Type B pancreatic cell (in vitro differentiated cells): ENCODE results near the gene MMGT1. TPM values are rescaled to one million over a fixed set of nuclear protein-coding genes. Genes with fewer than 3 reads are reported as not detected.

Experiments used
- DNase-seq: peaks from one replicate; pipeline ENCODE4 v3.0.0; 2021; ENCODE audit warnings: mixed read lengths; ENCODE audit not compliant: unreplicated experiment; ENCODE audit errors: extremely low spot score
- H3K27ac Mint-ChIP-seq: 2 replicates; pipeline ENCODE4 v1.8.0; 2021; ENCODE audit warnings: mild to moderate bottlenecking, mixed read lengths
- H3K27me3 Mint-ChIP-seq: 2 replicates; pipeline ENCODE4 v1.8.0; 2021; ENCODE audit warnings: mixed read lengths
- H3K36me3 Mint-ChIP-seq: 2 replicates; pipeline ENCODE4 v1.8.0; 2021; ENCODE audit warnings: mixed read lengths
- H3K4me1 Mint-ChIP-seq: one replicate; pipeline ENCODE4 v1.8.0; 2021; ENCODE audit warnings: mixed read lengths; ENCODE audit not compliant: unreplicated experiment
- H3K4me3 Mint-ChIP-seq: 2 replicates; pipeline ENCODE4 v1.8.0; 2021; ENCODE audit warnings: mild to moderate bottlenecking, mixed read lengths
- H3K9me3 Mint-ChIP-seq: 2 replicates; pipeline ENCODE4 v1.8.0; 2021; ENCODE audit warnings: mixed read lengths
- CTCF ChIP-seq: fragments of 200-600 bp; sonication (generic); conservative IDR thresholded peaks from 2 replicates; pipeline ENCODE4 v1.5.0; 2021; ENCODE audit warnings: antibody characterized with exemption, mild to moderate bottlenecking
- long read RNA-seq: library from polyadenylated mRNA; unstranded; transcript quantifications from one replicate; pipeline ENCODE4 v2.0.0, GENCODE V29; 2020
- total RNA-seq: library from RNA; stranded (reverse); gene quantifications from 2 replicates; pipeline ENCODE4 v1.2.1, GENCODE V29; 2021; ENCODE audit warnings: low replicate concordance

MMGT1 gene
- total RNA-seq, result 18.3 and 19.3 TPM in 2 replicates
- long read RNA-seq, partial matches to known transcripts, result 0 of 5 reads
- long read RNA-seq, other reads (novel, unspliced or antisense), result 1 of 5 reads

GRCh38 chrX:135973548-135974278 is at the start of gene MMGT1:
Gene MMGT1, minus strand, starts transcription at chrX:135973988. Its CDS starts 313 bp downstream, at chrX:135973675.
- Mint-ChIP-seq H3K27ac (peak within 1 kb of the TSS; percentile 99), H3K36me3 (no peaks in the 10 kb centered on the region), H3K9me3 (no peaks in the 10 kb centered on the region), H3K27me3 (no peaks in the 10 kb centered on the region), H3K4me3 (peak within 1 kb of the TSS; percentile 99), H3K4me1 (peaks cover 13% of the 10 kb centered on the region)
- TF ChIP-seq CTCF, result peak; percentile 29
- DNase-seq, result peak; percentile 79

GRCh38 chrX:136021903-136022302 is 48.1 kb upstream of the MMGT1 start:
- Mint-ChIP-seq H3K27me3 (no peaks in the 10 kb centered on the region), H3K9me3 (no peaks in the 10 kb centered on the region), H3K4me3 (no peak overlapping the region), H3K4me1 (no peaks in the 10 kb centered on the region), H3K27ac (no peak overlapping the region), H3K36me3 (peaks cover 15% of the 10 kb centered on the region)
- no peak for TF ChIP-seq CTCF
- no peak for DNase-seq

- Mint-ChIP-seq H3K36me3 (peaks cover 15% of the 10 kb centered on the region), H3K27ac (no peak overlapping the region), H3K27me3 (no peaks in the 10 kb centered on the region), H3K4me1 (no peaks in the 10 kb centered on the region), H3K4me3 (no peak overlapping the region), H3K9me3 (no peaks in the 10 kb centered on the region)
- no peak for TF ChIP-seq CTCF
- DNase-seq, result no peak
Measured at GRCh38 chrX:136021160-136021559, 47.4 kb upstream of the MMGT1 start.

GRCh38 chrX:136019226-136019625 is 45.4 kb upstream of the MMGT1 start:
- Mint-ChIP-seq H3K9me3 (no peaks in the 10 kb centered on the region), H3K27me3 (no peaks in the 10 kb centered on the region), H3K27ac (no peak overlapping the region), H3K36me3 (peaks cover 15% of the 10 kb centered on the region), H3K4me3 (no peak overlapping the region), H3K4me1 (no peaks in the 10 kb centered on the region)
- TF ChIP-seq CTCF, result no peak
- DNase-seq, result no peak

GRCh38 chrX:136016881-136017280 is 43.1 kb upstream of the MMGT1 start:
- H3K36me3 Mint-ChIP-seq, result peaks cover 15% of the 10 kb centered on the region
- H3K4me3 Mint-ChIP-seq, result no peak overlapping the region
- TF ChIP-seq CTCF, result no peak
- no peaks in the 10 kb centered on the region for H3K27me3 Mint-ChIP-seq
- H3K4me1 Mint-ChIP-seq, result no peaks in the 10 kb centered on the region
- H3K27ac Mint-ChIP-seq, result no peak overlapping the region
- no peak for DNase-seq
- H3K9me3 Mint-ChIP-seq, result no peaks in the 10 kb centered on the region
